ENCODE data around the gene LRRC7.

Gene LRRC7

DNA sequence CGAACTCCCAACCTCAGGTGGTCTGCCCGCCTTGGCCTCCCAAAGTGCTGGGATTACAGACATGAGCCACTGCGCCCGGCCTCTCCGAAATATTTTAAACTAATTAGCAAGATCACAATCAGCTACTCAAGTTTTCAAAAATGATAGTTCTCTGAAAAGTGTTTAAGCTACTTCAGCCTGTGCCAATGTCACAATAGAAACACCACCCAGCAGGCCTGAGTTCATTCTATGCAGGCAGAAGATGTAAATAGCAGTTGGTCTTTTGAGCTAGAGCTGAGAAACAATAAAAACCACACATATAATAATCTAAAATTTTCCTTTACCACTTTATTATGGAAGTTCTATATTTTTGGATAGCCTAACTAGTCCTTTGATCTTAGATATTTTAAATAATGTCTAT lies 541.5 kb downstream of the LRRC7 start:
- no peak for DNase-seq

DNA sequence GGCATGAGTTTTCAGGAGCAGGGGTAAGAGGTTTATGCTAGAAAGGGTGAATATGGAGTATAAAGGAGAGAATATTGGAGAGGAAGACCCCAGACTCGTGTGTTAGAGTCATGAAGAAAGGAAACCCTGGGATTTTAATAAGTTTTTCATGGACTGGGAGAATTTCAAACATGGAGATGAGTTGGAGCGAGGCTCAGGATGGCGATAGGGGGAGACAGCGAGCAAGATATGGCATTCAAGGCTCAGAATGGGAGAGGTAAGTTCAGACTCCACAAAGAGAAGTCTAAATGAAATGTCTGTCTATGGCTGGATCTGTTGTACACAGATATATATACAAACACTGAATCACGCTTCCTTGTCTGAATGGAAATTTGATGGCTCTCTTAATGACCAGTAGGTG lies 545.1 kb downstream of the LRRC7 start:
- no peak for DNase-seq

DNA sequence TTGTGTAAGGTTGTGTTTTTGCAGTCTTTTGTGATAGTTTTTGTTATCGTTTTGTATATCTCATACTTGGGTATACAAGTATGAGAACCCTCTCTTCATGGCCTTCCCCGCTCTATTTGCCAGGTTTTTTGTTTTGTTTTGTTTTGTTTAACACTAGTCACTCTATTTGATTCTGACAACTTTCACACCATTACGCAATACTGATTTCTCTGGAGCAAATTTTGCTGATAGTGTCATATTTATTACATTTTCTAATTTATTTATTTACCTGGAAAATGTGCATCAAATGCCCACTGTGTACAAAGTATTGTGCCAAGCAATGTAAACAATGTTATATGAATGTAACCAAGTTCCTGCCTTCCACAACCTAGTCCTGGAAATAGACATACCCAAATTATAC lies 547.6 kb downstream of the LRRC7 start:
- DNase-seq = no peak

DNA sequence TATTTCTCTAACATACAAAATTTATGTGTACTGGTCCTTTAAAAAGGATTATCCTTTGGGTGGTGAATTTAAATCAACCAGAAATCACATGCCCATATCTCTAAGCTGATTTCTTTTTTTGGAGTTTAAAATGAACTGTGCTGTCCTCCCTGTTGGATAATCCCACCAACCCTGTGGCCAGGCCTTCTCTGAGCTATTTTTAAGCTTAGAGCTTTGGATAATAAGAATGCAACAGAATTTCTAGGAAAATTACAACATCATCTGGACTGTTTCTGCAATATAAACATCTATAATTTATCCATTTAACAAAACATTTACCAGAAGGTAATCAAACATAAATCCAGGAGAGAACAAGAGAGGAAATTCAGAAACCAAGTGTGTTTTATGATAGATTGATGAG lies 549.3 kb downstream of the LRRC7 start:
- DNase-seq = no peak

DNA sequence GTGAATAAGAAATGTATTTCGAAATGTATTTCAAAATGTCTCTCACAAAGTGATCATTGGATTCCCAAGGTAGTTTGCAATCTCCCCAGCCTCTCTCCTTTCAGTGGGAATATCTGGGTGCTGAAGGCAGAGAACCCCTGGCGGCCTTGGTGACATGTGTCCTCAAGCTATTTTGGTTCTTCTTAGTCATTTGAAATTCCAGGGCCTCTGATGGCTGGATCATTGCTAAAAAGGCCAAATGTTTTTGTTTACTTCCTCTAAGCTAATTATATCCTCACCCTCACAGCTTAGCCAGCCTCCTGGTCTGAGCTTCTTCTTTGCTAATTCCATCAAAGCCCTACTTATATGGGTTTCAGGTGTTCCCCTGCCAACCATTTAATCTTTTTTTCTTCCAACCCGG lies 566.4 kb downstream of the LRRC7 start:
- DNase-seq = no peak

DNA sequence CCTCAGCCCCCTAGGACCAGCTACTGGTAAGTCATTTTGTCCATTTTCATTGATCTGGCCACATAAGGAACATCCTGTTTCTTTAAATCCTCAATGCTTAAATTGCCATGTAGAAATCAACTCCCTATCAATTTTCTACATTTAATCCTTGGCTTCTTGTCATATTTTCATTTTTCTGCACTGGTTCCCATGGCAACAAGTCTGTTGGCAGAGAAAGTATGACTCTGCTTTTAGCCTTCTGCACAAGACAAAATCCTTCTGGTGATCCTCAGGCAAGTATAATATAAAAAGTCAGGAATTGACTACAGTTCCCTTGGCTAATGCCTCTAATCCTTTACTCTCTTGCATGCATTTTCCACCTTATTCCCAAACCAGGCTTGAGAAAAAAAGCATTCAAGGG lies 572.6 kb downstream of the LRRC7 start:
- DNase-seq = no peak

DNA sequence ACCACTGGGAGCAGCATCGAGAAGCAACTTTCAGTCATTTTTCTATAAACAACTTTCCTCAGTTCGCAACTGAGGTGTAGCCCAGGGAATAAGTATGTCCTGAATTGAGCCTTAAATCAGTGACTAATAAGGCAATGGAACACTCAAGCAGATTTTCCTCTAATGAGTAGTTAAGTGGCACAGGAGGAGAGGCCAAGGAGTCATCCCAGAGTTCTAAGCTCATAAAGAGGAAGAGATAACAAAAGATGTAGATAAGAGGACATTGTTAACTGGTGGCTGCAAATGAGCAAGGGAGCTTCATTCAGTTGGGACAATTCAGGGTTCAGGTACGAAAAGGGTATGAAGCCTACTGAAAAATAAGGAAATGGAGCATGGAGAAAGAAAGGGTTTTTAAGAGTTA lies 573.2 kb downstream of the LRRC7 start:
- no peak for DNase-seq

DNA sequence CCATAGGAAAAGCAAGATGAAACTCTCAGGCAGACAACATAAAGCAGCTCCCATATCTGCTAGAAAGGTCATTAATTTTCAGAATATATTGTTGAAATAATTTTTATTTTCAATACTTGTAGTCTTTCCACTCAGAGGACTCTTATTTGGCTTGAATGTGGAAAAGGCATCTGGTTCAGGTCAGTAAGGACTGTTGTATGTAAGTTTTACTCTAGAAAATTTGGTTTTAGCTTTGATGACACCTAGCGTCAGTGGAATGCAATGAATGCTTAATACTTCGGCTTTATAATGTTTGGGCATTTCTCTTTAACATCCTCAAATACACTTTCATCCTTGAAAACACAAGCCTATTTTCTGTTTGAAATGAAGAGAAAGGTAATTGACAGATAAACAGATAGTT lies 574.4 kb downstream of the LRRC7 start:
- DNase-seq = no peak

DNA sequence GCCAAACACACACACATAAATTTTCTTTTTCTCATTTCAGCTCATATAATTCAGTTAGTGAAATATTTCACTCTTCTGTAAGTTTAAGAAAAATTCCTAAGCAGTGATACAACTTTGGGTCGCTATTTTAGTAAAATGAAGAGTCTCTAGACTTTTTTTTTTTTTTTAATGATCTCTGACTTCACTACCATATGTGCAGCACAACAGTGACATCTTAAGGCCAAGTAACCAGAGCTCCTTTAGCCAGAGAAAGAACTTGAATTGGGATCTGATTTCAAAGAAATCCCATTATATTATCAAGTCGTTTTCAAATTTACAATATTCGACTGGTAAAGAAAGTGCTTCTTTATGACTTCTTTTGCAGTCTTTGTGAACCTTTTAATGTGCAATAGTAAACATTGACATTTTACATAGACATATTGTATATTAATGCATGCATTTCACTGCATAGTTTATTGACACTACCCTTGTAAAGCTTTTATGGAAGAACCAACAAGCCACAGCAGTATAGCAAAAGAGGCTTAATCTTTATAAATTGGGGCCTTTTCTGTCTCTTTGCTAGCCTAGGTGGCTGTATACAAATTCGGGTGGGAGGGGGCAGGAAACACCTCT lies 575.4 kb downstream of the LRRC7 start:
- DNase-seq = no peak

DNA sequence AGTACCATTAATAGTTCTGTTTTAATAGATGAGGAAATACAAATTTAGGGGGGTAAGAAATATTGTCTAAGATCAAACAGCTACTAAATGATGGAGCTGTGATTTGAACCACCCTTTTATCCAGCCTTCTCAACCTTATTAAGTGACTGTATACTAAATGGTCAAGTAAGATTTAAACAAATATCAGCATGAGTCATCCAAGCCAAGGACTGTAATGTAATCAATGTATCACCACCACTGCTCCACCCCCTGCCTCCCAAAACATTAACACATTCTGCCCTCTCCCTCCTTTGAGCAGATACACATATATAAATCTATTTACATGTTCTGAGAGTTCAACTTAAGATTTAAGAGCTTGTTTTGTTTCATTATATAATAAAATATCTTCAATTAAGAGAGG lies 578.8 kb downstream of the LRRC7 start:
- no peak for DNase-seq

DNA sequence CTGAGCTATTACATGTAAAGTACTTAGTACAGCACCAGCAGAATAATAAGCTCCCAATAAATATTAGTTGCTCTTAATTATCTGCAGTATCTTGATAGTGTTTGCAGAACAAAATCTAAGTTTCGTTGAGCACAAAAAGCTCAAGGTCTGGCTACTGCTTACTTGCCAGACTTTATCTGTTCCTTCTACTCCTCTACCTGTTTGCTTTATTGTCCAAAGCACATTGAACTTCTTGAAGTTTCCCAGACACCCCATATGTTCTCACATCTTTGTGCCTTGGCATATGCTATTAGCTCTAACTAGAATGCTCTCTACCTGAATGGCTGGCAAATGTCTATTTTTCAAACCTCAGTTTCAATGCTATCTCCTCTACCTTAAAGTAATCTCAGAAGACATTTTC lies 582.7 kb downstream of the LRRC7 start:
- no peak for DNase-seq

DNA sequence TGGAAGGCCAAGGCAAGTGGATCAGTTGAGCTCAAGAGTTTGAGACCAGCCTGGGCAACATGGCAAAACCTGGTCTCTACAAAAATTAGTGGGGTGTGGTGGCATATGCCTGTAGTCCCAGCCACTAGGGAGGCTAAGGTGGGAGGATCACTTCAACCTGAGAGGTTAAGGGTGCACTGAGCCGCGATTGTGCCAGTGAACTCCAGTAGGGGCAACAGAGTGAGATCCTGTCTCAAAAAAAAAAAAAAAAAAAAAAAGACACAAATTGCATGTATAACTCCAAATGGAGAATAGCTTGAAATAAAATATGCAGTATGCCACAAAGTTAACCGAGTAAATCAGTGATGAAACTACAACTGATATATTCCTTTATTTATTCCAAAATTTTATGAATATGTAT lies 586.0 kb downstream of the LRRC7 start:
- DNase-seq = no peak

DNA sequence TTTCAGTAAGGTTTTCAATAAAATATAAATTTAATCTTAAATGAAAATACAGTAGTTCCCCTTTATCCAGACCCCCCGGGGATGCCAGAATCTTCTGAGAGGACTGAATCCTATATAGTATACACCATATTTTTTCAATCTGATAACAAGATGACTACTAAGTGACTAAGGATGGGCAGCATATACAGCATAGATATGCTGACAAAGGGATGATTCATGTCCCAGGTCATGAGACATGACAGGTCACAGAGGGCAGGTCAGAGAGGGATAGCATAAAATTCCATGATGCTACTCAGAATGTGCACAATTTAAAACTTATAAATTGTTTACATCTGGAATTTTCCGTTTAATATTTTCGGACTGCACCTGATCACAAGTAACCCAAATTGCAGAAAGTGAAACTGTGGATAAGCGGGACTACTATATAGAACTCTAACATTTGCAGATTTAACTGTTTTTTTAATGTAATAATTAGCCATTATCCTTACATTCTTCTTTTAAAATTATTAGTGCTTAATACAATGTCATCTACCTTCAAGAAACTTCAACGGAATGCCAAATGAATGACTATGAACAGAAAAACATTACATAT lies 588.9 kb downstream of the LRRC7 start:
- no peak for DNase-seq

DNA sequence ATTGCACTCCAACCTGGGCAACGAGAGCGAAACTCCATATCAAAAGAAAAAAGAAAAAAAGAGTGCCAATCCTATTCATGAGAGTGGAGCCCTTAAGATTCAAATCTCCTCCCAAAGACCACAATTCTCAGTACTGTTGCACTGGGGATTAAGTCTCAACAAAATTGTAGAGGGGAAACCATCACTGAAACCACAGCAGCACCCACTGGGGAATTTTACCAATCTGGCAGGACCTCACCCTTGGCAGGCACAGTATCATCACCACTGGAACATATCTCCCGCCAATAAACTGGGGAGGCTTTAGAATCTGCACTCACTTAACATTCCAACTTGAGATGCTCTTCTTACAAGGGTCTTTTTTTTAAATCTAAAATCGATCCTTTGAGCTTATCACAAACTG lies 596.6 kb downstream of the LRRC7 start:
- DNase-seq = no peak

DNA sequence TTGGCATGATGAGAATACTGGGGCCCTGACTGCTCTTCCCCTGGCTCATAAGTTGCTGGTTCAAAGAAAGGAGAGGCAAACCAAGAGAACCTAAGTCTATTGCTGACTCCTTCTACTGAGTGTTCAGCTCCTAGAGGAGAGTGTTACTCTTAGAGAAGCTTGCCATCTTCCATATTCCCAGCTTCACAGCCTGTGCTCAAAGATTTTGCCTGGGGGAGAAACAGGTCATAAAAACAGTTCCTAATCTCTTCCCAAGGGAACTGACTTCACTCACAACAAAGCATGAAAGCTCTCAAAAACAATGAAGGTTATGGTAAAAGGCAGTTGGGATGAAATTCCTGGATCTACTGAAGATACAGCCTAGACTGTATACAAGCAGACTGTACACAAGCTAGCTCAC lies 600.6 kb downstream of the LRRC7 start:
- no peak for DNase-seq

DNA sequence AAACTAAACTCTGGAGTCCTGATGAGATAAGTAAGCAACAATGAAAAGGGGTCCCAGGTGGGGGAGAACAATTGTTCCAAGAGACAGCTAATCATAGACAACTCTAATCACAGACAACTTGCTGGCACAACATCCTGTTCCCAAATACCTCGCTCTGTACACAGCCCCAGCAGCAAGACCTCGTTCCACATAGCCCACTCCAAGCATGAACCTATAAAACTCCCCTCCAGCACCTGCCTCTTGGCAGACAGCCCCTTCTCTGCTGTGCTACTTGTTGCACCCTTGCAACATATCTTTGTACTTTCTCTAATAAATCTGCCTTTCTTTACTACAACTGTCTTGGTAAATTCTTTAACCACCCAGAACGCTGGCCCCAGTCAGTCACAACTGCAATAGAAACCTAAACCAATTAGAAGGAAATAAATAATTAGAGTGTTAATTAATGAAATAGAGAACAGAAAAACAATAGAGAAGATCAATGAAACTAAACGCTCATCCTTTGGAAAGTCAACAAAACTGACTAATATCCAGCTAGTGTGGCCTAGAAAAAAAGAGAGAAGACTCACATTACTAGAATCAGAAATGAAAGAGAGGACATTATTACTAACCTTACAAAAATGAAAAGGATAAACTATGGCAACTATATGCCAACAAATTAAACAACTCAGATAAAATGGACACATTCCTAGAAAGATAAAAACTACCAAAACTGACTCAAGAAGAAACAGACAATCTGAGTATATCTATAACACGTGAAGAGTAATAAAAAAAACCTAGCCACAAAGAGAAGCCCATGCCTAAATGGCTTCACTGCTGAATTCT lies 601.5 kb downstream of the LRRC7 start:
- DNase-seq = peak in 1 of 5 donors; percentile 22

DNA sequence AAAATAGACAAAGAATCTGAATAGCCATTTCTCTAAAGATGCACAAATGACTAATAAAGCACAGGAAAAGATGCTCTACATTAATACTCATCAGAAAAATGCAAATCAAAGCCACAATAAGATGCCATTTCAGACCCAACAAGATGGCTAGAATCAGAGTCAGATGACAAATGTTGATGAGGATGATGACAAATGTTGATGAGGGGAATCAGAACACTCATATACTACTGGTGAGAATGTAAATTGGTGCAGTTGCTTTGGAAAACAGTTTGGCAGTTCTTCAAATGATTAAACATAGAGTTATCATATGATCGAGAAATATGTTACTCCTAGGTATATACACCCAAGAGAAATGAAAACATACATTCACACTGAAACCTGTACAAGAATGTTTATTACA lies 603.8 kb downstream of the LRRC7 start:
- DNase-seq = no peak

Data from T-helper 1 cell (primary cell).